ENCODE results near the gene MUC12.
A peak's percentile ranks its signal among the peaks of the same experiment; 100 is the strongest.
"Not testable (repeated sequence)": the region's sequence is repeated elsewhere in the genome, so short reads cannot be mapped to it uniquely, and the experiment has no call there.

The MUC12 gene, protein sequence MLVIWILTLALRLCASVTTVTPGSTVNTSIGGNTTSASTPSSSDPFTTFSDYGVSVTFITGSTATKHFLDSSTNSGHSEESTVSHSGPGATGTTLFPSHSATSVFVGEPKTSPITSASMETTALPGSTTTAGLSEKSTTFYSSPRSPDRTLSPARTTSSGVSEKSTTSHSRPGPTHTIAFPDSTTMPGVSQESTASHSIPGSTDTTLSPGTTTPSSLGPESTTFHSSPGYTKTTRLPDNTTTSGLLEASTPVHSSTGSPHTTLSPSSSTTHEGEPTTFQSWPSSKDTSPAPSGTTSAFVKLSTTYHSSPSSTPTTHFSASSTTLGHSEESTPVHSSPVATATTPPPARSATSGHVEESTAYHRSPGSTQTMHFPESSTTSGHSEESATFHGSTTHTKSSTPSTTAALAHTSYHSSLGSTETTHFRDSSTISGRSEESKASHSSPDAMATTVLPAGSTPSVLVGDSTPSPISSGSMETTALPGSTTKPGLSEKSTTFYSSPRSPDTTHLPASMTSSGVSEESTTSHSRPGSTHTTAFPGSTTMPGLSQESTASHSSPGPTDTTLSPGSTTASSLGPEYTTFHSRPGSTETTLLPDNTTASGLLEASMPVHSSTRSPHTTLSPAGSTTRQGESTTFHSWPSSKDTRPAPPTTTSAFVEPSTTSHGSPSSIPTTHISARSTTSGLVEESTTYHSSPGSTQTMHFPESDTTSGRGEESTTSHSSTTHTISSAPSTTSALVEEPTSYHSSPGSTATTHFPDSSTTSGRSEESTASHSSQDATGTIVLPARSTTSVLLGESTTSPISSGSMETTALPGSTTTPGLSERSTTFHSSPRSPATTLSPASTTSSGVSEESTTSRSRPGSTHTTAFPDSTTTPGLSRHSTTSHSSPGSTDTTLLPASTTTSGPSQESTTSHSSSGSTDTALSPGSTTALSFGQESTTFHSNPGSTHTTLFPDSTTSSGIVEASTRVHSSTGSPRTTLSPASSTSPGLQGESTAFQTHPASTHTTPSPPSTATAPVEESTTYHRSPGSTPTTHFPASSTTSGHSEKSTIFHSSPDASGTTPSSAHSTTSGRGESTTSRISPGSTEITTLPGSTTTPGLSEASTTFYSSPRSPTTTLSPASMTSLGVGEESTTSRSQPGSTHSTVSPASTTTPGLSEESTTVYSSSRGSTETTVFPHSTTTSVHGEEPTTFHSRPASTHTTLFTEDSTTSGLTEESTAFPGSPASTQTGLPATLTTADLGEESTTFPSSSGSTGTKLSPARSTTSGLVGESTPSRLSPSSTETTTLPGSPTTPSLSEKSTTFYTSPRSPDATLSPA (N-terminal part only)

DNA sequence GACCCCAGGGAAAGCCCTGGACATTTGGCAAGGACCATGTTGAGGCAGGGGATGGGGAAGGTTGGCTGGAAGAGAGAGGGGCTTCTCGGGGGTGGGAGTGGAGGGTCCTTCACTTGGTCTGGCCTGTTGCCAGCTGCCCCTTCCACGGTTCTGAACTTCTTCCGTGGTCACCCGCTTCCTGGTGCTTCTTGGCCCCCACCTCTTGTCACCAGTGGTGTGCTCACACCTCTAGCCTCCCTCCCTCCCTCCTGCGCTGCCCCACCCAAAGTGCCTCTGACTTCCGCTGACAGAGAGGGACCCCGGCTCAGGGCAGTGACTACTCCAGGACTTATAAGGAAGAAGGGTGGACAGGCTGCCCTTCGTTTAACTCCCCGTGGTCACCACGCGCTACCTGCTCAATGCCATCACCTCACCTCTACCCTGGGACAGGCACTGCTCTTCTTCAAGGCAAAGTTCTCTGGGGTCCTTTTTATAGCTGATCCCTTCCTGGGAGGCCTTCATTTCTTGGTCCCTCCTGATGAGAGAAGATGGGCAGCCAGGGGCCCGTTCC, at the start of gene MUC12:
Gene MUC12 (plus strand): TSS at position 500 of the 550 bp plus-strand sequence. CDS start 58 bp downstream, outside the sequence.
- FAIRE-seq: no peak

- FAIRE-seq: not testable (repeated sequence)
Measured at GRCh38 chr7:100919779-100920437, 49.5 kb upstream of the MUC12 start.

DNA sequence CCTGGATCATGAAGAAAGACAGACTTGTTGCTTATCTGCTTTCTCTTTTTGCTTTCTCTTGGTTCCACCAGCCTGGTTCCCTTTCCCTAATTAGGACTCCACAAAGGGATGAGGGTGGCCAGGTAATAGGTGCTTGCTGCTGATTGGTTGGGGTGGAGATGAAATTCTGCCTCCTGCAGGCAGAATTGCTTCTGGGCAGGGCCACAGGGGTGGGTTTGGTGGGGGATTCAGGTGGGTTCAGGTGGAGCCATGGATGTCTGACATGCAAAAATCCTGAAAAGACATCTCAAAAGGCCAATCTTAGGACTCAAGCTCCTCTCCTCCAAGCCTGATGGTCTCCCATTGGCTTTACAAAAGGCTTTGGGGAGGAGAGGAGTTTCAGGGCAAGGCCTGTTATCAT, 48.3 kb upstream of the MUC12 start:
- no peak for FAIRE-seq

DNA sequence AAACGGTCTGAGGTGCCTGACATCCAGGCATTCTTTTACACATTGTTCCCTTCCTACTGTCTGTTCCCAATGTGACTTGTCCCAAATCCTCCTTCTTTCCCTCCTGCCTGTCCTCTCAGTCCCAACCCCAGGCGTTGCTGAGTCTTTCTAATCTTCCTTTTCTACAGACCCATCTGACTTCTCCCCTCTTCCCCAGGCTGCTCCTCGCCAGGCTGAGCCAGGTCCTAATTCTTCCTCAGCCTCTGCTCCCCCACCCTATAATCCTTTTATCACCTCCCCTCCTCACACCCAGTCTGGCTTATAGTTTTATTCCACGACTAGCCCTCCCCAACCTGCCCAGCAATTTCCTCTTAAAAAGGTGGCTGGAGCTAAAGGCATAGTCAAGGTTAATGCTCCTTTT, 45.7 kb upstream of the MUC12 start:
- not testable (repeated sequence) for FAIRE-seq

GRCh38 chr7:100929808-100930174, 39.6 kb upstream of the MUC12 start:
- FAIRE-seq: no peak

- FAIRE-seq: no peak
Measured at GRCh38 chr7:100933734-100934133, 35.6 kb upstream of the MUC12 start.

GRCh38 chr7:100935381-100935780, 34.0 kb upstream of the MUC12 start:
- FAIRE-seq: not testable (repeated sequence)

DNA sequence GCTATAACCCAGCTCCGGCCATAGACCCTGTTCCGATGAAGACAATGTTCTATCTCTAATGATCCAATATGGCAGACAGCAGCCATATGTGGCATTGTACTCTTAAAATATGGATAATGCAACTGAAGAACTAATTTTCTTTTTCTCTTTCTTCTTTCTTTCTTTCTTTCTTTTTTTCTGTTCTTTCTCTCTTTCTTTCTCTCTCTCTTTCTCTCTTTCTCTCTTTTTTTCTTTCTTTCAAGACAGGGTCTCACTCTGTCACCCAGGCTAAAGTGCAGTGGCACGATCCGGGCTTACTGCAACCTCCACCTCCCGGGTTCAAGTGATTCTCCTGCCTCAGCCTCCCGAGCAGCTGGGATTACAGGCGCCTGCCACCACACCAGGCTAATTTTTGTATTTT, 33.2 kb upstream of the MUC12 start:
- FAIRE-seq: not testable (repeated sequence)

- FAIRE-seq: peak; percentile 85
Measured at GRCh38 chr7:100942045-100942774, 27.2 kb upstream of the MUC12 start.

DNA sequence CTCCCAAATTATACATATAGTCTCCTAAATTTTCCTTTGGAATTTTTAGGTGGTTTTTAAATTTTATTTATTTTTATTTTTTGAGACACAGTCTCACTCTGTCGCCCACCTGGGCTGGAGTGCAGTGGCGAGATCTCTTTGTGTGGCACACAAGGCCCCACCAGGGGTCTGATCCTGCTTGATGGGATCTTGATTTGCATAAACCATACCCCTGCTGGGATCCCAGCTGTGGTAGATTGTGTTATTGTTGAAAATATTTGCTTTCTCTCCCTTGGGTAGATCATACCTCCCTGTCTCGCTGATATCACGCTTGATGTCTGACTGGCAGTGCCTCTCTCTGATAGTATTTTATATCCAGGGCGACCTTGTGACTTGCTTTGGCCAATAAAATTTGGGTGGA, 25.7 kb upstream of the MUC12 start:
- no peak for FAIRE-seq

GRCh38 chr7:100944138-100944537, 25.2 kb upstream of the MUC12 start:
- FAIRE-seq: no peak

DNA sequence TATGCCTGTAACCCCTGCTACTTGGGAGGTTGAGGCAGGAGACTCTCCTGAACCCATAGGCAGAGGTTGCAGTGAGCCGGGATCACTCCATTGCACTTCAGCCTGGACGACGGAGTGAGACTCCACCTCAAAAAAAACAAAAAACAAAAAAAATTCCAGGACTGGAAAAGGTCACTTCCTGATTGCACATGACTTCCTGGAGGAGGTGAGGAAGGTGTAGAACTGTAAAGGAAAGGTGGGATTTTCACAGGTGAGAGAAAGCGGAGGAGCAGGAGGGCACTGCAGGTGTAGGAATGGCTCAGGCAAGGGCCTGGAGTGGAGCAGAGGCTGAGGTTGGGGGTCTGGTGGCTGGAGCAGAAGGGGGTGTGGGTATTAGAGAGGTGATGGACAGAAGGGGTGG, 23.3 kb upstream of the MUC12 start:
- FAIRE-seq: no peak

GRCh38 chr7:100946766-100947365, 22.5 kb upstream of the MUC12 start:
- FAIRE-seq: no peak

- no peak for FAIRE-seq
Measured at GRCh38 chr7:100947792-100948191, 21.6 kb upstream of the MUC12 start.

GRCh38 chr7:100949227-100949932, 20.0 kb upstream of the MUC12 start, which contains the start of gene MUC3A:
Gene MUC3A (plus strand): TSS chr7:100949534. CDS start chr7:100949625, 91 bp downstream.
- FAIRE-seq: no peak

DNA sequence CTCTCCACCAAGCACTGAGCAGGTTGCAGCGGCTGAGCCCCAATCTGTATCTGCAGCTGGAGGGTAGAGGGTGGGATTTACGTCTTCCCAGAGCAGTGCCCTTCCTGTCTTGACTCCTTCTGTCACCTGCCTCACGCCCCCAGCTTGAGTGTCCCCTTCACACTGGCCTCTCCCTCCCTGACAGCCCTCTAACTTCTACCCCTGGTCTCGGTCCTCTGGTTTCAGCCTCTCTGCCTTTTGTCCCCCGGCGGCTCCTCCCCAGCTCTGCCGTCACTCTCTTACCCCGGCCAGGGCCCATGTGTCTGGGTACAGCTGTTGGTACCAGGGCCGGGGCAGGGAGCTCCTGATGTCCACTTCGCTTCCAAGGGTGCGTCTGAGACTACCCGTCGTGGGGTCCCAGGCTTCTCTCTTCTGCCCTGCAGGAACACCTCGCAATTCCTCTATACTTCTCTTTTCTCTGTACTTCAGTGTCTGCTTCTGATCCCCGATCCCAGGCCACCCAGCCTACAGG, 19.4 kb upstream of the MUC12 start:
- no peak for FAIRE-seq

DNA sequence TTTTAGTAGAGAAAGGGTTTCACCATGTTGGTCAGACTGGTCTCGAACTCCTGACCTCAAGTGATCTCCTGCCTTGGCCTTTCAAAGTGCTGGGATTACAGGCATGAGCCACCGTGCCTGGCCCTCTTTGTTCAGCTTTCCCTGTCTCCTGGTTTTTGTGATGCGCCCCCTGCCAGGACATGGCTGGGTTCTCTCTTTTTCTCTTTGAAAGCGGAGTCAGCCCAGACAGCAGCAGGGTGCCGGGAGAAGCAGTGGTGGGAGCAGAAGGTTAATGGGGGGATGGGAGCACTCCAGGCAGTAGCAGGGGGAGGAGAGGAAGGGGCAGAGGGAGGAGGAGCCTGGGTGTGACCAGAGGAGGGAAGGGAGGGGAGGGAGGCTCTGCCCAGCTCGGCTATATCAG, 18.2 kb upstream of the MUC12 start:
- no peak for FAIRE-seq

GRCh38 chr7:100951888-100952560, 17.3 kb upstream of the MUC12 start:
- no peak for FAIRE-seq

DNA sequence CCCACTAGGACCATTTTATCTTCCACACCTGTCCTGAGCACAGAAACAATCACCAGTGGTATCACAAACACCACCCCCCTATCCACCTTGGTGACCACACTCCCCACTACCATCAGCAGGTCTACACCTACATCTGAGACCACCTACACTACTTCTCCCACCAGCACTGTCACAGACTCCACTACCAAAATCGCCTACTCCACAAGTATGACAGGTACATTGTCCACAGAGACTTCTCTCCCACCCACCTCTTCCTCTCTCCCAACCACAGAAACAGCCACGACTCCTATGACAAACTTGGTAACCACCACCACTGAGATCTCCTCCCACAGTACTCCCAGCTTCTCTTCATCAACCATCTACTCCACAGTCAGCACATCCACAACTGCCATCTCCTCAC, 16.7 kb upstream of the MUC12 start:
- no peak for FAIRE-seq
